ENCODE results near the gene CYB5B.
A peak's percentile ranks its signal among the peaks of the same experiment; 100 is the strongest.

CYB5B gene

DNA sequence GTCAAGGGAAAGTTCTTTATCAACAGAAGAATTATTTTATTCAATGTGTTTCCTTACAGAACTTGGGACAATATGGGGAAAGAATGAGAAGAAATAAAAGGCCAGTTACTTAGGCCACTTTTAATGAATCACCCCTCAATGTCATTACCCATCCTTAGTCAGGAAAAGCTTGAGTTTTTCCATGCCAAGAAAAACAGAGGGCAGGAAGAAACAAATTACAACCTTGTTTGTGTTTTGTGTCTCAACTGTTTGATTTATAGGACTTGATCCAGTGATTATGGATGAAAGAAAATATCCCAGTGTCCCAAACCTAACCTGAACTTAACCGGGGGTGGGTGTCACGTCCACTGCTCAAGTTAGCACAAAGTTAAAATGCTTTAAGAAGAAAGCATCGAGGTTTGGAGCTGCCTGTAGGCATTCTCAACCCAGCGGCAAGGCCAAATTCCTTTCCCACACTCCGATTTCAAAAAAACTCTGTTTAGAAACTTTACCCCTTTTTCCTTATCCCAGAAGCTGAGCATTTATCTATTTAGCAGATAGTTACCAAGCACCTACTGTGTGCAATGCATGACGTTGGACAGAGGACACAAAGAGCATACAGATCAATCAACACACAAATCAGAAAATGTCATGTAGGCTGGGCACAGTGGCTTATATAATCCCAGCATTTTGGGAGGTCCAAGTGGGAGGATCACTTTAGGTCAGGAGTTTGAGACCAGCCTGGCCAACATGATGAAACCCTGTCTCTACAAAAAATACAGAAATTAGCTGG, 14.0 kb upstream of the CYB5B start:
- H3K36me3 ChIP-seq (ENCODE audit: control insufficient read depth, insufficient read depth, low read length) = no peaks in the 10 kb centered on the region
- no peaks in the 10 kb centered on the region for H3K9me3 ChIP-seq (ENCODE audit: control insufficient read depth, insufficient read depth, low read length)
- H3K4me3 ChIP-seq (ENCODE audit: low read depth, low read length) = no peak overlapping the region
- H3K27ac ChIP-seq (ENCODE audit: low read depth, low read length) = no peak overlapping the region
- H3K27me3 ChIP-seq (ENCODE audit: control insufficient read depth, insufficient read depth, low read length) = no peaks in the 10 kb centered on the region
- no peaks in the 10 kb centered on the region for H3K4me1 ChIP-seq (ENCODE audit: control insufficient read depth, insufficient read depth, low read length)
- H3K9ac ChIP-seq (ENCODE audit: low read depth, low read length) = no peak overlapping the region

DNA sequence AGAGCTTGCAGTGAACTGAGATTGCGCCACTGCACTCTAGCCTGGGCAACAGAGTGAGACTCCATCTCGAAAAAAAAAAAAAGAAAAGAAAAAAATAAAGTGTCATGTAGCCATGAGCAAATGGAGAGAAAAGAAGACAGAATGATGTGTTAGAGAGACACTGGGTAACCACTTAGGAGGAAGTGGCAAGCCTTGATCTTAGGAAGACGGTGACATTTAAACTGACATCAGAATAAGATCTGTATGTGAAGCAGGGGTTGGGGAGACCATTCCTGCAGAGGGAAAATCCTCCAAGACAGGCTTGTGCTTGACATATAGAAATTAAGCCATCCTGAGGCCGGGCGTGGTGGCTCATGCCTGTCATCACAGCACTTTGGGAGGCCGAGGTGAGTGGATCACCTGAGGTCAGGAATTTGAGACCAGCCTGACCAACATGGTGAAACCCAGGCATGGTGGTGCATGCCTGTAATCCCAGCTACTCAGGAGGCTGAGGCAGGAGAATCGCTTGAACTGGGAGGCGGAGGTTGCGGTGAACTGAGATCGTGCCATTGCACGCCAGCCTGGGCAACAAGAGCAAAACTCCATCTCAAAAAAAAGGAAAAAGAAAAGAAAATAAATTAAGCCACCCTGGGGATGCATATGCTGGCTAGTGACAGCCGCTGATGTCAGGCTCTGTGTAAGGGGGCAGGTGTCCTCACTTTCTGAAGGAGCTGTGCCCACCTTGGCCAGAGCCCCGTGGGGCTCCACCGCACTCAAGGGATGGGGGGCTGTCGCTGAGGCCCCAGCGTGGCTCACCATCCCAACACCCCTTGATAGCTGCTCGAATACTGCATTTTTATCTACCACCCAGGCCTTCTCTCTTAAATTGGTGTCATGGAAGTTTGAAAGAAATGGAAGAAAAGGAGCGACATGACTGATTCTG, 13.1 kb upstream of the CYB5B start:
- Histone ChIP-seq H3K36me3 (ENCODE audit: control insufficient read depth, insufficient read depth, low read length) (no peaks in the 10 kb centered on the region), H3K4me3 (ENCODE audit: low read depth, low read length) (no peak overlapping the region), H3K9ac (ENCODE audit: low read depth, low read length) (no peak overlapping the region), H3K27me3 (ENCODE audit: control insufficient read depth, insufficient read depth, low read length) (no peaks in the 10 kb centered on the region), H3K27ac (ENCODE audit: low read depth, low read length) (no peak overlapping the region), H3K4me1 (ENCODE audit: control insufficient read depth, insufficient read depth, low read length) (no peaks in the 10 kb centered on the region), H3K9me3 (ENCODE audit: control insufficient read depth, insufficient read depth, low read length) (no peaks in the 10 kb centered on the region)

DNA sequence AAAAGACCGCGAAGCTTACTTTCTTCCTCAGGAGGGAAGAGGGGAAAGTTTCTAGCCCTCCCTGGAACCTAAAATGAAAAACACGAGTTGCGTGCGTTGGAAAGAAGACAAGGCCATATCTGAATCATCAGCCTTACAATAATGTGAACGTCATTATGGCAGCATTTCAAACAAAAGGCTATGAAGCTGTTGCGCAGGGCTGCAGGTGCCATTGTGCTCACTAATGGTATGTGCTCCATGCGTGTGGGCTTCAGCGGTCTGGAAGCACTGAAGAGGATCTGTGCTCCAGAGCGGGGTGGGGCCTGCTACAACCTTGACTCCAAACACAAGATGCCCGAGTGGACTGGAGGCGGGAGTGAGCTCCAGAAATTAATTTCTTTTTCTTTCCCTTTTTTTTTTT, 12.1 kb upstream of the CYB5B start:
- no peaks in the 10 kb centered on the region for H3K36me3 ChIP-seq (ENCODE audit: control insufficient read depth, insufficient read depth, low read length)
- H3K4me1 ChIP-seq (ENCODE audit: control insufficient read depth, insufficient read depth, low read length) = no peaks in the 10 kb centered on the region
- H3K27me3 ChIP-seq (ENCODE audit: control insufficient read depth, insufficient read depth, low read length) = no peaks in the 10 kb centered on the region
- H3K9ac ChIP-seq (ENCODE audit: low read depth, low read length) = no peak overlapping the region
- H3K4me3 ChIP-seq (ENCODE audit: low read depth, low read length) = no peak overlapping the region
- H3K9me3 ChIP-seq (ENCODE audit: control insufficient read depth, insufficient read depth, low read length) = no peaks in the 10 kb centered on the region
- H3K27ac ChIP-seq (ENCODE audit: low read depth, low read length) = no peak overlapping the region

DNA sequence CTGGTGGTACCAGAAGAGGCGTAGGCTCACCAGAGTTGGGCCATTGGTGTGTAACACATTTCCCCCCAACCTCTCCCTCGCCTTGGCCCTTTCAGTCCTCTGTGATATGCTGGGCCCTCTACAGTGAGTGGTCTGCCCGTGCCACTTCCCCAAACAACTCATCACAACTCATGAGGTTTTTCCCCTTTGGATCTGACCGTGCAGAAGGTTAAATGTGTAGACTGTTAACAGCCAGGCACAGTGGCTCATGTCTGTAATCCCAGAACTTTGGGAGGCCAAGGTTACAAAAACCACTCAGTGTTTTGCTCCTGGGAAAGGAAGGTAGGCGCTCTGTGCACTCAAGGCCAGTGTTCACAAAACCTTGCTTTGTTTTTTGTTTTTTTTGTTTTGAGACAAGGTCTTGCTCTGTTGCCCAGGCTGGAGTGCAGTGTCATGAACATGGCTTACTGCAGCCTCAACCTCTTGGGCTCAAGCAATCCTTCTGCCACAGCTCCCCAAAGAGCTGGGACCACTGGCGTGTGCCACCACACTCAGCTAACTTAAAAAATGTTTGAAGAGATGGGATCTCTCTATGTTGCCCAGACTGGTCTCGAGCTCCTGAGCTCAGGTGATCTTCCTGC, 11.3 kb upstream of the CYB5B start:
- H3K4me1 ChIP-seq (ENCODE audit: control insufficient read depth, insufficient read depth, low read length) = peaks cover 3% of the 10 kb centered on the region
- no peak overlapping the region for H3K27ac ChIP-seq (ENCODE audit: low read depth, low read length)

DNA sequence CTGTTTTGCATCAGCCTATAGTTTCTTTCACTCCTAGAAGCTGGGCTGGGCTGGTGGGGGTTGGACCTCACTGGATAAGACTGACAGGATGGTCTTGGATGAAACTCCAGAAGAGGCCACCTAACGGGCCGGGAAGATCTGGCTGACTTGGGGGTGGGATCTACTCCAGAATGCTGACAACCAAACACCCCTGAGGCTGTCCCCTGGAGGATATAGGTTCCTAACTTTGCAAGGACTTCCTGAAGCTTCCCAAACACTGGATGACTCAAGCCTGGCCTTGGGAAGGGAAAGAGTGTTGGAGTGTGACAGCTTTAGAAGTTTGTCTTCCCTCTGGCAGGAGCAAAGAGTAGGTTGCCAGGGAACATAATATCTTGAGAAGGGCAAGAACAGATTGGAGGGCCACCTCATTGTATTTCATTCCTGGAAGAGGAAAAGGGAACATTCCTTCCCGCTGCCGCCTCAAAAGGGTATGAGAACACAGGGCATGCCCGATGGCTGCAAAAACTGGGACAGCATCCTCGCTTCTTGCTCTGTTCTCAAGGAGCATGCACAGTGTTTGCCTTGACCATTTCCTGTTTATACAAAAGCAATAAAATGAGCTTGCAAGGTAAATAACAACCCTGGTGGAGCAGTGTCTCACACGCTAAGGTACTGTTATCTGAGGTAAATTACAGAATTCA, 6.8 kb upstream of the CYB5B start:
- Histone ChIP-seq H3K9ac (ENCODE audit: low read depth, low read length) (no peak overlapping the region), H3K27me3 (ENCODE audit: control insufficient read depth, insufficient read depth, low read length) (no peaks in the 10 kb centered on the region), H3K36me3 (ENCODE audit: control insufficient read depth, insufficient read depth, low read length) (no peaks in the 10 kb centered on the region), H3K4me3 (ENCODE audit: low read depth, low read length) (no peak overlapping the region), H3K27ac (ENCODE audit: low read depth, low read length) (peak overlapping the region; percentile 62), H3K4me1 (ENCODE audit: control insufficient read depth, insufficient read depth, low read length) (peaks cover 3% of the 10 kb centered on the region), H3K9me3 (ENCODE audit: control insufficient read depth, insufficient read depth, low read length) (no peaks in the 10 kb centered on the region)

More for the DNA sequence above, 11.3 kb upstream of the CYB5B start:
- no peak overlapping the region for H3K9ac ChIP-seq (ENCODE audit: low read depth, low read length)
- H3K4me3 ChIP-seq (ENCODE audit: low read depth, low read length) = no peak overlapping the region
- H3K36me3 ChIP-seq (ENCODE audit: control insufficient read depth, insufficient read depth, low read length) = no peaks in the 10 kb centered on the region
- H3K27me3 ChIP-seq (ENCODE audit: control insufficient read depth, insufficient read depth, low read length) = no peaks in the 10 kb centered on the region
- H3K9me3 ChIP-seq (ENCODE audit: control insufficient read depth, insufficient read depth, low read length) = no peaks in the 10 kb centered on the region

DNA sequence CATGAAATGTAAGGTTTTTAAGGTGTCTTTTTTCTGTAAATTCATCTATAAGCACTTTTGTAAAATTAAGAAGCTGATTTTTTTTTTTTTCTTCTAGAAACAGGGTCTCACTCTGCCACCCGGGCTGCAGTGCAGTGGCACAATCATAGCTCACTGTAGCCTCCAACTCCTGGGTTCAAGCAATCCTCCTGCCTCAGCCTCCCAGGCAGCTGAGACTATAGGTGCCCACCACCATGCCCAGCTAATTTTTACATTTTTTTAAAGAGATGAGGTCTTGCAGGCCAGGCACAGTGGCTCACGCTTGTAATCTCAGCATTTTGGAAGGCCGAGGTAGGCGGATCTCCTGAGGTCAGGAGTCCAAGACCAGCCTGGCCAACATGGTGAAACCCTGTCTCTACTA, 4.5 kb upstream of the CYB5B start:
- Histone ChIP-seq H3K36me3 (ENCODE audit: control insufficient read depth, insufficient read depth, low read length) (no peaks in the 10 kb centered on the region), H3K9ac (ENCODE audit: low read depth, low read length) (no peak overlapping the region), H3K4me1 (ENCODE audit: control insufficient read depth, insufficient read depth, low read length) (peaks cover 3% of the 10 kb centered on the region), H3K4me3 (ENCODE audit: low read depth, low read length) (no peak overlapping the region), H3K9me3 (ENCODE audit: control insufficient read depth, insufficient read depth, low read length) (no peaks in the 10 kb centered on the region), H3K27me3 (ENCODE audit: control insufficient read depth, insufficient read depth, low read length) (no peaks in the 10 kb centered on the region), H3K27ac (ENCODE audit: low read depth, low read length) (no peak overlapping the region)

DNA sequence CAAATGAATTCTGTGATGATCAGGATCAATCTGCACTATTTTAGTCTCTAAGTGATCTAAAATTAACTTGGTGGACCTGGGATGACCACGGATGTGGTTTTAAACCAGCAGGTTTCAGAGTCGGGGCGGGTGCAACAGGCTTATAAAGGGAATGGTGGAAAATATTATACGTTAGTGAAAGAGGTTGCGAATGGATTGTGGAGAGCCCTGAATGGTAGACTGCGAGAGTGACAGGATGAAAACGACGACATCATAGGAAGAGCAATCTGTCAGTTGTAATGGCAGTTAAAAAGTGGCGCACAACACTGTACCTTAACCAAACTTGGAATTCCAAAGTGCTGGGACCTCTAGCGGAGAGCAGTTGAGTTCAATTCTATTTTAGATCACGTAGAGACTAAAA, 1.2 kb upstream of the CYB5B start:
- Histone ChIP-seq H3K4me3 (ENCODE audit: low read depth, low read length) (no peak overlapping the region), H3K9ac (ENCODE audit: low read depth, low read length) (no peak overlapping the region), H3K4me1 (ENCODE audit: control insufficient read depth, insufficient read depth, low read length) (peaks cover 4% of the 10 kb centered on the region; the same call in 1 of the 2 replicates), H3K27me3 (ENCODE audit: control insufficient read depth, insufficient read depth, low read length) (no peaks in the 10 kb centered on the region), H3K36me3 (ENCODE audit: control insufficient read depth, insufficient read depth, low read length) (peaks cover 14% of the 10 kb centered on the region), H3K9me3 (ENCODE audit: control insufficient read depth, insufficient read depth, low read length) (no peaks in the 10 kb centered on the region), H3K27ac (ENCODE audit: low read depth, low read length) (no peak overlapping the region)

DNA sequence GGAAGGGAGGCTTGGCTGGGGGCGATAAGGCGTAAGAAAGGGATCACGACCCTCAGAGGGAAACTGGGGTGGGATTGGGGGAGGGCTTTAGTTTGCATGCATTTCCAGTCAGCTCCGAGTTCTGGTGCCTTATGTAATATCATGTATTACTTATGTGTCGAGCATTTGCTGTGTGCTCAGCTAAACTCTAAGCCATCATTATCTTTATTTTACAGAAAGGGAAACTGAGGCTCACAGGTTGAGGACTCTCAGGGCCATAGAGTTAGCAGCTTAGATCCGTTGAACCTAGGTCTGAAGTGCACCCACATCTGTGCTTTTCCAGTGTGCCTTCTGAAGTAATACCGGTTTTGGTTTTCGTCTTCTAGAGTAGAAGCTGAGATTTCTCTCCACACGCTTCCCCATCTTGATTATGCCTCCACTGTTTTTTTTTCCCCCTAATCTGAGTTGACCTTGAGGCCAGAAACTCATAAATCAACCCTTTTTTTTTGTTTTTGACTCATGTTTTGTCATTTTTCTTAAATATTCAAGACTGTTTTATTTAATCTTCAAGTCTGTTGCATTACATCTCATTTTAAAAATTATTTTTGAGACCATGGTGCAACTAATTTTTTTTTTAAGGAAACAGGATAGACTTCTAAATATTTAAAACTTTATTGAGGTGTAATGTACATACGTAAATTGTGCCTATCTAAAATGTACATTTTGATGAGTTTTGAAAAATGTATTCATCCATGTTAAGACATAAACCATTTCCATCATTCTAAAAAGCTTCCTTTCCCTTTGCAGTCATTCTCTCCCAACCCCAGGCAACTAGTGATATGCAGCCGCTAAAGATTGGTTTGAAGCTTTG, 741 bp downstream of the CYB5B start:
- peaks cover 30% of the 10 kb centered on the region for H3K36me3 ChIP-seq (ENCODE audit: control insufficient read depth, insufficient read depth, low read length)
- H3K27ac ChIP-seq (ENCODE audit: low read depth, low read length) = peak overlapping the region; percentile 79
- peak overlapping the region; percentile 94 for H3K4me3 ChIP-seq (ENCODE audit: low read depth, low read length)
- peaks cover 4% of the 10 kb centered on the region; the same call in 1 of the 2 replicates for H3K4me1 ChIP-seq (ENCODE audit: control insufficient read depth, insufficient read depth, low read length)
- peak overlapping the region; percentile 74 for H3K9ac ChIP-seq (ENCODE audit: low read depth, low read length)
- H3K27me3 ChIP-seq (ENCODE audit: control insufficient read depth, insufficient read depth, low read length) = no peaks in the 10 kb centered on the region
- peaks cover 4% of the 10 kb centered on the region; the same call in 1 of the 2 replicates for H3K9me3 ChIP-seq (ENCODE audit: control insufficient read depth, insufficient read depth, low read length)

DNA sequence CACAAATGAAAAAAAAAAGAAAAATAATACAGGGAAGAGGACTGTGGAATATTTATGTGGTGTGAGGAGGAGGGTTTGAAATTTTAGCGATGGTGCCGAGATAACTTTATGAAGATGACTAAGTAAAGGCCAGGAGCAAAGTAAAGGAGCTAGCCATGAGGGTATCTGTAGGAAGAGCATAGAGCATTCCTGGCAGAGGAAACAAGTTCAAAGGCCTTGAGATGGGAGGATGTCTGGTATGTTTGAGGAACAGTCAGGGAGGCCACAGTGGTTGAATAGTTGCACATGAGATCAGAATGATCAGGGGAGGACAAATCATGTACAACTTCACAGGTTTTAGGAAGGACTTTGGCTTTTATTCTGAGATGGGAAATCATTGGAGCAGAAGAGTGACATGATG, 4.2 kb downstream of the CYB5B start:
- H3K4me1 ChIP-seq (ENCODE audit: control insufficient read depth, insufficient read depth, low read length) = peaks cover 4% of the 10 kb centered on the region; the same call in 1 of the 2 replicates
- H3K9ac ChIP-seq (ENCODE audit: low read depth, low read length) = no peak overlapping the region
- H3K27me3 ChIP-seq (ENCODE audit: control insufficient read depth, insufficient read depth, low read length) = no peaks in the 10 kb centered on the region
- peaks cover 4% of the 10 kb centered on the region; the same call in 1 of the 2 replicates for H3K9me3 ChIP-seq (ENCODE audit: control insufficient read depth, insufficient read depth, low read length)
- no peak overlapping the region for H3K4me3 ChIP-seq (ENCODE audit: low read depth, low read length)
- H3K36me3 ChIP-seq (ENCODE audit: control insufficient read depth, insufficient read depth, low read length) = peaks cover 62% of the 10 kb centered on the region
- H3K27ac ChIP-seq (ENCODE audit: low read depth, low read length) = no peak overlapping the region

Measured in HUES48 (cell line).